Fibroblast of lung (primary cell): ENCODE data around the gene NT5C1A. TPM values are rescaled to one million over a fixed set of nuclear protein-coding genes. Genes with fewer than 3 reads are reported as not detected.

Experiments used
- DNase-seq, 2 donors: peaks; one replicate each; pipeline versions ENCODE4 v3.0.0 to v3.0.0-alpha.2; 2010; ENCODE audit warnings: low read depth in 2 of 2
- H2AFZ ChIP-seq: 2 replicates; pipeline ENCODE4 v1.5.1; 2012; ENCODE audit warnings: low read length, control low read depth, inconsistent platforms
- H3K27ac ChIP-seq: 2 replicates; pipeline ENCODE4 v1.5.1; 2011; ENCODE audit warnings: low read length, control low read depth; ENCODE audit not compliant: insufficient read depth
- H3K27me3 ChIP-seq: 2 replicates; pipeline ENCODE4 v1.5.1; 2011; ENCODE audit warnings: mild to moderate bottlenecking, low read length; ENCODE audit not compliant: control insufficient read depth, insufficient read depth
- H3K36me3 ChIP-seq: 2 replicates; pipeline ENCODE4 v1.5.1; 2011; ENCODE audit warnings: low read length; ENCODE audit not compliant: control insufficient read depth, insufficient read depth
- H3K4me1 ChIP-seq: 2 replicates; pipeline ENCODE4 v1.5.1; 2011; ENCODE audit warnings: low read length; ENCODE audit not compliant: control insufficient read depth, insufficient read depth; ENCODE audit errors: extremely low read depth
- H3K4me2 ChIP-seq: 2 replicates; pipeline ENCODE4 v1.5.1; 2011; ENCODE audit warnings: low read length, control low read depth; ENCODE audit not compliant: insufficient read depth; ENCODE audit errors: extremely low read depth
- H3K4me3 ChIP-seq, 4 experiments: fragments of 200-600 bp in 1 of 4; sonication (generic) in 1 of 4; replicated peaks in 1 of 4; 2 replicates each; pipeline ENCODE4 v1.5.1; 2011 to 2016; ENCODE audit warnings: low read length in 4 of 4, low read depth in 3 of 4, mild to moderate bottlenecking in 3 of 4, control low read depth in 2 of 4, inconsistent platforms in 1 of 4, mixed read lengths in 1 of 4; ENCODE audit not compliant: insufficient read depth in 1 of 4; ENCODE audit errors: control extremely low read depth in 1 of 4
- H3K79me2 ChIP-seq: 2 replicates; pipeline ENCODE4 v1.5.1; 2012; ENCODE audit warnings: mild to moderate bottlenecking, low read length, inconsistent platforms; ENCODE audit not compliant: control insufficient read depth, insufficient read depth
- H3K9ac ChIP-seq: 2 replicates; pipeline ENCODE4 v1.5.1; 2011; ENCODE audit warnings: mild to moderate bottlenecking, low read length, control low read depth; ENCODE audit not compliant: insufficient read depth
- H3K9me3 ChIP-seq: 2 replicates; pipeline ENCODE4 v1.5.1; 2012; ENCODE audit warnings: low read depth, low read length; ENCODE audit not compliant: control insufficient read depth, insufficient read depth
- H4K20me1 ChIP-seq: 2 replicates; pipeline ENCODE4 v1.5.1; 2011; ENCODE audit warnings: low read length; ENCODE audit not compliant: control insufficient read depth, insufficient read depth; ENCODE audit errors: extremely low read depth
- CTCF ChIP-seq, 2 donors: IDR thresholded peaks in 1 of 2; conservative IDR thresholded peaks in 1 of 2; 1 replicate in 1 of 2; 2 replicates in 1 of 2; pipeline ENCODE4 v1.5.1; 2011 to 2012; ENCODE audit warnings: low read length in 2 of 2, control low read depth in 1 of 2, inconsistent platforms in 1 of 2, low read depth in 1 of 2, mild to moderate bottlenecking in 1 of 2
- EZH2 ChIP-seq: IDR thresholded peaks from 2 replicates; pipeline ENCODE4 v1.5.1; 2012; ENCODE audit warnings: low read length, control low read depth, mild to moderate bottlenecking; ENCODE audit errors: missing control alignments
- polyA plus RNA-seq, 2 donors: library from polyadenylated mRNA; depleted of rRNA in 1 of 2; stranded (reverse) in 1 of 2; unstranded in 1 of 2; fragments of >200 nt; gene quantifications; 2 replicates each; pipeline ENCODE4 v1.2.1, GENCODE V29; 2011 to 2012; ENCODE audit warnings: missing spikeins in 1 of 2
- total RNA-seq: library from RNA; depleted of rRNA; stranded (reverse); fragments of >200 nt; gene quantifications from 2 replicates; pipeline ENCODE4 v1.2.1, GENCODE V29; 2014

The NT5C1A gene
- total and polyA plus RNA-seq, 2 donors (not counting 1 experiment from before 2014, with no cell fraction given): not detected

GRCh38 chr1:39679821-39680220 lies 7.9 kb upstream of the NT5C1A start:
- no peak overlapping the region for H3K9ac ChIP-seq
- H3K9me3 ChIP-seq: no peaks in the 10 kb centered on the region
- H3K79me2 ChIP-seq: no peaks in the 10 kb centered on the region
- no peaks in the 10 kb centered on the region for H4K20me1 ChIP-seq
- no peak overlapping the region for H3K27ac ChIP-seq
- no peaks in the 10 kb centered on the region for H3K36me3 ChIP-seq
- H3K4me1 ChIP-seq: no peaks in the 10 kb centered on the region
- peaks cover 31% of the 10 kb centered on the region for H3K27me3 ChIP-seq
- H3K4me3 ChIP-seq: no peak overlapping the region
- no peak for DNase-seq
- H3K4me2 ChIP-seq: no peak overlapping the region
- TF ChIP-seq CTCF (conservative IDR thresholded peaks at IDR 0.05 in 1 of 2, IDR thresholded peaks at IDR 0.05 in 1 of 2; ENCODE audit: low read depth in 1 of 2, low read length in 2 of 2) (no peak), EZH2 (no peak)
- no peak overlapping the region for H2AFZ ChIP-seq

GRCh38 chr1:39678889-39679288 lies 7.0 kb upstream of the NT5C1A start:
- no peaks in the 10 kb centered on the region for H3K36me3 ChIP-seq
- H3K79me2 ChIP-seq: no peaks in the 10 kb centered on the region
- H3K4me3 ChIP-seq: no peak overlapping the region
- no peak for DNase-seq
- no peaks in the 10 kb centered on the region for H3K9me3 ChIP-seq
- no peak overlapping the region for H3K4me2 ChIP-seq
- H3K27ac ChIP-seq: no peak overlapping the region
- no peak overlapping the region for H2AFZ ChIP-seq
- no peak overlapping the region for H3K9ac ChIP-seq
- no peaks in the 10 kb centered on the region for H3K4me1 ChIP-seq
- H3K27me3 ChIP-seq: peaks cover 25% of the 10 kb centered on the region
- no peak for TF ChIP-seq EZH2
- H4K20me1 ChIP-seq: no peaks in the 10 kb centered on the region

- no peaks in the 10 kb centered on the region for H3K4me1 ChIP-seq
- no peak for DNase-seq
- H3K4me2 ChIP-seq: no peak overlapping the region
- H3K79me2 ChIP-seq: no peaks in the 10 kb centered on the region
- no peak overlapping the region for H3K27ac ChIP-seq
- H4K20me1 ChIP-seq: no peaks in the 10 kb centered on the region
- H3K9ac ChIP-seq: no peak overlapping the region
- no peak overlapping the region for H2AFZ ChIP-seq
- no peak for TF ChIP-seq EZH2
- no peak for TF ChIP-seq CTCF (conservative IDR thresholded peaks at IDR 0.05 in 1 of 2, IDR thresholded peaks at IDR 0.05 in 1 of 2; ENCODE audit: low read depth in 1 of 2, low read length in 2 of 2)
- no peaks in the 10 kb centered on the region for H3K9me3 ChIP-seq
- H3K4me3 ChIP-seq: no peak overlapping the region
- H3K27me3 ChIP-seq: peaks cover 20% of the 10 kb centered on the region
- no peaks in the 10 kb centered on the region for H3K36me3 ChIP-seq
These were observed 5.7 kb upstream of the NT5C1A start for GRCh38 chr1:39677645-39678044.
